ENCODE data around the gene BHLHE41. TPM values are rescaled to one million over a fixed set of nuclear protein-coding genes. Genes with fewer than 3 reads are reported as not detected.

The BHLHE41 gene
- total and polyA plus RNA-seq, 9 of the 15 experiments (the other 6 are each of a cell fraction or from before 2014, with no cell fraction given), result not detected

DNA sequence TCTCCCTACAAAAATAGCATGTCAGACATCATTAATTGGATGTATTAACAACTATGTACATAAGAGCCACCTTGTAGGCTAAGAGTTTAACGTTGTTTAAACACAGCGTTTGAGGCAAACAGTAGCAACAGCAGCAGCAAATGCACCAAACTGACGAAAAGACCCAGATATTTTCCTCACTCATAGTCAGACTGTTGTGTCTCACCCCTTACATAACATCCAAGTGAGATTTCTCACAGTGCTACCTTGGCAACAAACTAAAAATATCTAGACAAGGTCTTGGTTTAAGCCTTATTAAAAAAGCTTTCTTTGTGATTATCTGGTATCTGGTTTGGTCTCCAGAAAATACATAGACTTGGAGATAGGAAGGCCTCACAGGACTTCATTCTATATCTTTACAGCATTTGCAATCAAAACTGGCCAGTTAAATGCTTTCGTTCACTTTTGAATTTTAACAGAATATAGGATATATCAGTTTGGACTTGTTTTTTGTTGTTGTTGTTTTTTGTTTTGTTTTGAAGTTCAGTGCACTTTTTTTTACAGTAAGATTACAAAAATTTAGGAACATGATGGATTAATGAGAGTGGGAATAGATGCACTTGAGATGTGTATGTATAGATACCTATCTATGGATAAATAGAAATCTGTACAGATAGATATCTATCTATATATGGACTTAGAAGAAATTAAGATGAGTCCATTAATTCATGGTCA lies 4.1 kb downstream of the BHLHE41 start:
- intact Hi-C loops (cut with micrococcal nuclease) (no loop called here), in situ Hi-C loops (cut with MboI) (no loop called here)
- no peaks in the 10 kb centered on the region for H3K9me3 ChIP-seq (replicated peaks; ENCODE audit: control insufficient read depth, insufficient read depth, low read depth, low read length)
- DNase-seq (ENCODE audit: extremely low read depth in 1 of 4, low spot score in 3 of 4) (no peak), FAIRE-seq (no peak), ATAC-seq (no peak)
- no peaks in the 10 kb centered on the region for H3K79me2 ChIP-seq (ENCODE audit: control insufficient read depth, insufficient read depth, low read length)
- peaks cover 34 to 37% of the 10 kb centered on the region in 2 experiments for H3K27me3 ChIP-seq (ENCODE audit: control insufficient read depth in 2 of 2, insufficient read depth in 2 of 2, low read length in 2 of 2)
- H3K4me3 ChIP-seq, result no peak overlapping the region
- no TSS peak for BruUV-seq (replicated peaks)
- no peaks in the 10 kb centered on the region for H3K36me3 ChIP-seq (ENCODE audit: control insufficient read depth, insufficient read depth, low read length)
- POLR2A ChIA-PET, result no interaction called here
- no peaks in the 10 kb centered on the region; the same call in 1 of the 2 replicates for H4K20me1 ChIP-seq (replicated peaks; ENCODE audit: control insufficient read depth, insufficient read depth, low read length)
- H2AFZ ChIP-seq (ENCODE audit: low read depth, low read length), result no peak overlapping the region
- no peak overlapping the region for H3K27ac ChIP-seq (ENCODE audit: extremely low read depth, low read depth, low read length)
- peaks cover 9 to 16% of the 10 kb centered on the region in 2 experiments for H3K4me1 ChIP-seq (replicated peaks in 1 of 2; ENCODE audit: control insufficient read depth in 2 of 2, insufficient read depth in 2 of 2, low read length in 2 of 2)
- CTCF ChIA-PET (ENCODE audit: low intra/inter-chr PET ratio), result interaction anchor here (1.1 kb wide), 1 partner anchor 531 kb away, joined by 5 read pairs; no protein-coding TSS in a partner anchor
- H3K9ac ChIP-seq (ENCODE audit: insufficient read depth in 1 of 2, low read depth in 2 of 2, low read length in 2 of 2), result no peak overlapping the region
- no peak overlapping the region for H3K4me2 ChIP-seq (ENCODE audit: insufficient read depth, low read length)
- WGBS (ENCODE audit: insufficient coverage, low coverage, missing lambda C conversion rate), result 12% methylated on average over 4 of the region's 4 CpGs
- H3K9me1 ChIP-seq (ENCODE audit: control insufficient read depth, insufficient read depth, low read length), result no peaks in the 10 kb centered on the region
- TF ChIP-seq CBX8 (IDR thresholded peaks at IDR 0.05; ENCODE audit: borderline replicate concordance, extremely low read depth, low read depth, low read length, poor library complexity, severe bottlenecking) (peak; percentile 71), CTCFL (IDR thresholded peaks at IDR 0.05; ENCODE audit: borderline replicate concordance, insufficient read depth, low read depth, low read length, poor library complexity, severe bottlenecking) (no peak), ZNF518B (CRISPR knock-in tag; IDR thresholded peaks at IDR 0.05) (no peak), CBX2 (IDR thresholded peaks at IDR 0.05; ENCODE audit: insufficient read depth, low read length, poor library complexity, severe bottlenecking) (peak; percentile 84), TFE3 (CRISPR knock-in tag; IDR thresholded peaks at IDR 0.05) (no peak)

Measured in K562 (cell line).